Pancreas (tissue), 10 donors: ENCODE measurements around the gene BNIP5. TPM values are rescaled to one million over a fixed set of nuclear protein-coding genes. Genes with fewer than 3 reads are reported as not detected.
A peak's percentile ranks its signal among the peaks of the same experiment; 100 is the strongest.

Source experiments
- ATAC-seq, 4 donors: fragments of 200-7000 bp; cut with Tn5 transposase; one replicate each; pipeline versions ENCODE4 v1.8.0 to v1.9.1; 2020; ENCODE audit warnings: mild to moderate bottlenecking in 4 of 4, moderate library complexity in 4 of 4
- DNase-seq, 6 donors: peaks; one replicate each; pipeline ENCODE4 v3.0.0-alpha.2; 2020
- FAIRE-seq: peaks from 2 replicates; lab custom pipeline; 2012; peaks lifted over from hg19 to GRCh38; lab: Jason Lieb, UNC
- H3K27ac ChIP-seq, 4 donors: fragments of 200-600 bp; sonication (generic); 1 replicate in 3 of 4; 2 replicates in 1 of 4; pipeline versions ENCODE4 v1.5.0 to v1.8.0; 2020
- H3K27me3 ChIP-seq, 4 donors: fragments of 200-600 bp; one replicate each; pipeline ENCODE4 v1.8.0; 2021
- H3K36me3 ChIP-seq, 3 donors: fragments of 200-600 bp; sonication (generic) in 1 of 3; one replicate each; pipeline versions ENCODE4 v1.5.0 to v1.8.0; 2020 to 2021
- H3K4me1 ChIP-seq, 3 donors: fragments of 200-600 bp; one replicate each; pipeline ENCODE4 v1.8.0; 2021
- H3K4me3 ChIP-seq, 4 donors: fragments of 200-600 bp; sonication (generic) in 2 of 4; one replicate each; pipeline versions ENCODE4 v1.5.0 to v1.8.0; 2020 to 2021
- H3K9me3 ChIP-seq, 4 donors: fragments of 200-600 bp; one replicate each; pipeline ENCODE4 v1.8.0; 2021
- CTCF ChIP-seq, 4 donors: fragments of 200-600 bp; sonication (generic) in 3 of 4; IDR thresholded peaks; one replicate each; pipeline versions ENCODE4 v1.5.0 to v1.8.0; 2021; ENCODE audit warnings: antibody characterized with exemption in 4 of 4
- WGBS, 2 donors: extraction: QIAGEN DNeasy Blood & Tissue Kit; methylation state at CpG; one replicate each; pipeline ENCODE4 v1.1.7; 2013; 5-methylcytosine and 5-hydroxymethylcytosine counted together
- intact Hi-C, 3 donors: fragments of 100-400 bp; cut with DNase I; formaldehyde crosslinking; loops; one replicate each; pipeline versions ENCODE4 v1.11.1 to v1.14.2; 2022
- polyA plus RNA-seq, 2 donors: library from polyadenylated mRNA; stranded (reverse); fragments of 200-250 nt; gene quantifications; one replicate each; pipeline ENCODE4 v1.2.3, GENCODE V29; 2013
- total RNA-seq, 6 donors: library from RNA; stranded (reverse); fragmentation: NEBNext Ultra II Directional in 4 of 6; extraction: Animal tissue kit (Norgen Biotek cat#: 25700) in 4 of 6; gene quantifications; one replicate each; pipeline versions ENCODE4 v1.2.1 to v1.2.4, GENCODE V29; 2021 to 2023
- donor health status: healthy with polysubstance abuse.
- donor health status: DM: no; HTN: no; CAD: no; lungs with moderate emphysema.
- donor health status: DM: no; HTN: no; CAD: no.
- donor health status: control.
- donor health status: control.
- donor health status: Bipolar disorder and iron deficiency.
- donor health status: DM: yes; HTN: yes; CAD: no.
- donor health status: DM: no; HTN: no; CAD: no.
- donor health status: DM: no; HTN: no; CAD: no.
- donor health status: DM: yes; HTN: yes; CAD: no.

BNIP5 gene
- total and polyA plus RNA-seq, 8 donors: 0.12 to 37.5 (median 0.38) TPM

- no peak for TF ChIP-seq CTCF (IDR thresholded peaks at IDR 0.05)
- H3K4me1 ChIP-seq: peaks cover 0 to 17% (median 16%) of the 10 kb centered on the region in 3 donors
- H3K27me3 ChIP-seq: no peaks in the 10 kb centered on the region
- H3K36me3 ChIP-seq: no peaks in the 10 kb centered on the region
- 63 to 65% methylated on average over 14 of the region's 14 CpGs for WGBS, 2 donors
- intact Hi-C loops: no loop called here
- no peaks in the 10 kb centered on the region for H3K9me3 ChIP-seq
- no peak for FAIRE-seq
- H3K4me3 ChIP-seq: peak overlapping the region in 2 of 4 donors; percentile 6 to 33
- peak overlapping the region in 2 of 4 donors; percentile 50 to 86 for H3K27ac ChIP-seq
- no peak for DNase-seq
- ATAC-seq: peak in 3 of 4 donors; percentile 1 to 3 (median 1)
Measured at GRCh38 chr6:36335465-36336207, 1.1 kb downstream of the BNIP5 start.

GRCh38 chr6:36334832-36335459, 1.7 kb downstream of the BNIP5 start:
- peak overlapping the region in 2 of 4 donors; percentile 6 to 33 for H3K4me3 ChIP-seq
- no peaks in the 10 kb centered on the region for H3K36me3 ChIP-seq
- peak in 3 of 6 donors; percentile 34 to 47 (median 43) for DNase-seq
- peak; percentile 72 to 88 (median 78) for ATAC-seq
- no peak for TF ChIP-seq CTCF (IDR thresholded peaks at IDR 0.05)
- H3K9me3 ChIP-seq: no peaks in the 10 kb centered on the region
- intact Hi-C loops: no loop called here
- H3K4me1 ChIP-seq: peaks cover 0 to 17% (median 16%) of the 10 kb centered on the region in 3 donors
- H3K27ac ChIP-seq: peak overlapping the region in 2 of 4 donors; percentile 50 to 86
- H3K27me3 ChIP-seq: no peaks in the 10 kb centered on the region
- no peak for FAIRE-seq
- 34 to 37% methylated on average over 14 of the region's 14 CpGs for WGBS, 2 donors

- H3K4me3 ChIP-seq: peak overlapping the region in 1 of 4 donors; percentile 33
- FAIRE-seq: no peak
- H3K4me1 ChIP-seq: peaks cover 0 to 17% (median 16%) of the 10 kb centered on the region in 3 donors
- H3K27me3 ChIP-seq: no peaks in the 10 kb centered on the region
- WGBS, 2 donors: 87% methylated on average over 20 of the region's 20 CpGs
- no peaks in the 10 kb centered on the region for H3K9me3 ChIP-seq
- TF ChIP-seq CTCF (IDR thresholded peaks at IDR 0.05): no peak
- ATAC-seq: peak in 2 of 4 donors; percentile 4
- DNase-seq: no peak
- H3K36me3 ChIP-seq: no peaks in the 10 kb centered on the region
- peak overlapping the region in 2 of 4 donors; percentile 50 to 86 for H3K27ac ChIP-seq
- intact Hi-C loops: no loop called here
Measured at GRCh38 chr6:36333931-36334725, 2.6 kb downstream of the BNIP5 start.

- Histone ChIP-seq H3K9me3 (no peaks in the 10 kb centered on the region), H3K27ac (peak overlapping the region in 2 of 4 donors; percentile 50 to 86), H3K27me3 (no peaks in the 10 kb centered on the region), H3K36me3 (no peaks in the 10 kb centered on the region), H3K4me1 (peaks cover 0 to 17% (median 16%) of the 10 kb centered on the region in 3 donors), H3K4me3 (no peak overlapping the region)
- 47 to 57% methylated on average over 8 of the region's 8 CpGs for WGBS, 2 donors
- ATAC-seq (peak in 1 of 4 donors; percentile 19), DNase-seq (peak in 1 of 6 donors; percentile 63), FAIRE-seq (no peak)
- no peak for TF ChIP-seq CTCF (IDR thresholded peaks at IDR 0.05)
- intact Hi-C loops: no loop called here
Measured at GRCh38 chr6:36333171-36333895, 3.4 kb downstream of the BNIP5 start.
